GM21717 (cell line): ENCODE data around the gene NSUN7.

Source experiments
- ATAC-seq: cut with Tn5 transposase; IDR thresholded peaks from one replicate; pipeline ENCODE4 v1.9.1; 2021; ENCODE audit warnings: mild to moderate bottlenecking, moderate library complexity; ENCODE audit not compliant: unreplicated experiment

NSUN7 gene

GRCh38 chr4:40843696-40844095 lies 93.9 kb downstream of the NSUN7 start:
- peak; percentile 42 for ATAC-seq

- ATAC-seq: no peak
Observed at GRCh38 chr4:40844261-40844660, 94.5 kb downstream of the NSUN7 start.

DNA sequence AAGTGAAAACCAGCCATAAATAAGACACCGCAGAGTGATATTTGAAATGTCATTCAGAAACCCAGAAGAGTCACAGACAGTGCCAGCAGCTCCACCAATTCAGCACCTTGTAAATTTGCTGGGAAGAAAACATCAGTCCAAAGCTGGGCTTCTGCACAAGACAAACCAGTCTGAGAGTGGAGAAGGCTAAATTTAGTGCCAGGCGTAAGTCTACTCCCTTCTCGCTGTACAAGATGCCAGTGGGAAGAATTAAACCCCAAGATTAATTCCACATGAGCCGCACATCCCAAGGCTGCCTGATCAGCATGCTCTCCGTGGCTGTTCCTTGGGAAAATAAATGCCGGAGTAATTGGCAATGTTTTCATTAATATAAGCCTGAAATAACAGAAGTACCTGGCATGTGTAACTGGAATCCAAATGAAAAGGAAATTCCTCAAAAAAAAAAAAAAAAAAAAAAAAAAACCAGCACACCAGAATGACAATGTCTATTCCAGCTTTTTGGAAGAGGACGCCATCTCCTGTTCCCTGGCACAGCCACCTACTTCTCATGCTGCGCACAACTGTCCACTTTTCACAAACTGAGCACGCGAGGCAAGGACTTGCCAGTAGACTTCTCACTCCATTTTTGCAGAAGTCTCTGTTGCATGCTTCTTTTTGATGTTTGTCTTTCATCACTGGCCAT lies 95.5 kb downstream of the NSUN7 start:
- no peak for ATAC-seq

- no peak for ATAC-seq
Observed at GRCh38 chr4:40846532-40846931, 96.8 kb downstream of the NSUN7 start.

DNA sequence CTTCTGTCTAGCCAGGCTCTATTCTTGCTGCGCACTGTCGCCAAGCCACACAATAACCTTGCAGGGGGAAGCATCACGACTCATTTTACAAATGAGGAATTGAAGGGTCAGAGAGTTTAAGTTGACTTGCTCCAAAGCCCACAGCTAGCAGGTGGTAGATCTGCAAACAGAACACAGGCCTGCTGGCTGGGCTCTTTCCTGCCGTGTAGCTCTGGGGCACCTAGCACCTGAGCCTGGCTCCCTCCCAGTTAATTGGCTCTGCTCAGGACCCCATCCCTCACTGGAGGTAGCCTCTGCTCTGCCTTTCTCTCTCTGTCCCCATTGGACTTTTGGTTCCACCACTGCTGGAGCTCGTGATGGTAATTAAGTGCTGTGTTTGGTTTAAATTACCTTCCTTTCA lies 98.5 kb downstream of the NSUN7 start:
- no peak for ATAC-seq

- no peak for ATAC-seq
Observed at GRCh38 chr4:40848940-40849339, 99.2 kb downstream of the NSUN7 start.

GRCh38 chr4:40850496-40850895 lies 100.7 kb downstream of the NSUN7 start:
- no peak for ATAC-seq

GRCh38 chr4:40856277-40856839 lies 106.6 kb downstream of the NSUN7 start:
- ATAC-seq: no peak

DNA sequence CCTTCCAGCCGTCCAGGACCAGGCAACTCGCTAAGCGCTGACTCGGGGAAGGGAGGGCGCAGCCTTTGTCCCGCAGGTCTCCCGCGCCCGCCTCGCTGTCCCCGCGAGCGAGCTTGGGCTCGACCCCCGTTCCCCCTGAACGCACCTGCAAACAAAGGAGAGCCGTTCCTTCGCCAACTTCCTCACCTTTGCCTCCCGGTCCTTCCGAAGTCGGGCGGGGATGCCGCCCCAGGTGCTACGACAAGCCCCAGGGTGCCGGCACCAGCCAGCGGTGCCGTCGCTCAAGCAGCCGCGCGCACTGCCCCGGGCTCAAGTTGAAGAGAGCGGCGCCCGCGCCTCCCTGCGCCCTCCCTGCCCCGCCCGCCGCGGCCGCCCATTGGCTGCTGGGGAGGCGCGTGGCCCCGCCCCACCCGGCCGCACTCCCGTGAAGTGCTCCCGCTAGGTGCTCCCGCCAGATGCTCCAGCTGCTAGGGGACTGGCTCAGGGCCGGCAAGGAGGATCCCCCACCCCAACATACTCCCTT lies 107.1 kb downstream of the NSUN7 start:
- ATAC-seq: peak; percentile 90

DNA sequence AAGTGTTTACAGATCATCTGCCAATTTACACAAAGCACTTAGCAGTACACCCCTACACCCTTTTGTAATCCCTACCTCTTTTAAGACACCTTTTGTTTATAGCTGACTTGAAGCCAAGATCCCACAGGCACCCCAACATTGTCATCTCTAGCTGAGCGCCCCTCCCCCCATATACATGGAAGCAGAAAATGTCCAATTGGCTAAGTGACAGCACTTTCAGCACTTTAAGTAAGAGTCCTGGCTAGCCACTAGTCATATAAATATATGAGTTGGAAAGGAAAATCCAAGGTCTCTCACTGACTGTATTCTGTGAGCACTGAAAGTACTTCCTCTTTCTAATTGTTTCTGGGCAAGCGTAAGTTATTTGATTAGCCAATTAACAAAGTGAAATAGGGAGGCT lies 108.2 kb downstream of the NSUN7 start:
- ATAC-seq: no peak

GRCh38 chr4:40858962-40859361 lies 109.2 kb downstream of the NSUN7 start:
- ATAC-seq: no peak
